ENCODE data around the gene LST1. TPM values are rescaled to one million over a fixed set of nuclear protein-coding genes. Genes with fewer than 3 reads are reported as not detected.

LST1 gene
- total RNA-seq, 1 experiment from 2014 or later: not detected

- no peaks in the 10 kb centered on the region for H3K27me3 ChIP-seq (ENCODE audit: control insufficient read depth, insufficient read depth, low read length)
- peaks cover 11% of the 10 kb centered on the region; the same call in 1 of the 2 replicates for H3K4me1 ChIP-seq (ENCODE audit: control insufficient read depth, insufficient read depth, low read length)
- intact Hi-C loops (cut with micrococcal nuclease; ENCODE audit: unreplicated experiment) (no loop called here), in situ Hi-C loops (cut with HindIII; ENCODE audit: low pct_unique_long_range_greater_than_20kb, low sequenced_read_pairs) (no loop called here)
- ATAC-seq: no peak
- H3K27ac ChIP-seq (ENCODE audit: low read length): no peak overlapping the region; the same call in 1 of the 2 replicates
- ChIA-PET CTCF (interaction anchor here (0.6 kb wide), 1 partner anchor 1880 kb away, joined by 3 read pairs; no protein-coding TSS in a partner anchor), POLR2A (no interaction called here)
- TF ChIP-seq POLR2AphosphoS5 (IDR thresholded peaks at IDR 0.05; ENCODE audit: low read depth, low read length) (no peak; the same call in 1 of the 2 replicates), REST (IDR thresholded peaks at IDR 0.05; ENCODE audit: insufficient read depth in 1 of 2, low read depth in 2 of 2, low read length in 1 of 2) (no peak), SIN3A (IDR thresholded peaks at IDR 0.05; ENCODE audit: borderline replicate concordance, insufficient read depth, low read depth, low read length) (no peak), CTCF (IDR thresholded peaks at IDR 0.05) (no peak), TCF7L2 (IDR thresholded peaks at IDR 0.05; ENCODE audit: low read depth, low read length) (no peak)
- no peak for DNase-seq (ENCODE audit: low read depth, low spot score)
- H3K9me3 ChIP-seq (ENCODE audit: control insufficient read depth, insufficient read depth, low read depth, low read length): no peaks in the 10 kb centered on the region
- H3K36me3 ChIP-seq (ENCODE audit: control insufficient read depth, insufficient read depth, low read length): peaks cover 39% of the 10 kb centered on the region
- H3K4me3 ChIP-seq (ENCODE audit: low read depth in 2 of 2, low read length in 2 of 2): no peak overlapping the region
- BruUV-seq (replicated peaks): no TSS peak
These were observed 47.4 kb downstream of the LST1 start for GRCh38 chr6:31633447-31633846.

GRCh38 chr6:31634131-31634530 lies 48.1 kb downstream of the LST1 start:
- ChIA-PET CTCF (interaction anchor here (0.6 kb wide), 1 partner anchor 1879 kb away, joined by 3 read pairs; no protein-coding TSS in a partner anchor), POLR2A (no interaction called here)
- TF ChIP-seq REST (IDR thresholded peaks at IDR 0.05; ENCODE audit: insufficient read depth in 1 of 2, low read depth in 2 of 2, low read length in 1 of 2) (no peak), TCF7L2 (IDR thresholded peaks at IDR 0.05; ENCODE audit: low read depth, low read length) (no peak), CTCF (IDR thresholded peaks at IDR 0.05) (no peak), POLR2AphosphoS5 (IDR thresholded peaks at IDR 0.05; ENCODE audit: low read depth, low read length) (no peak), SIN3A (IDR thresholded peaks at IDR 0.05; ENCODE audit: borderline replicate concordance, insufficient read depth, low read depth, low read length) (no peak)
- BruUV-seq (replicated peaks): no TSS peak
- Histone ChIP-seq H3K4me1 (ENCODE audit: control insufficient read depth, insufficient read depth, low read length) (peaks cover 11% of the 10 kb centered on the region; the same call in 1 of the 2 replicates), H3K36me3 (ENCODE audit: control insufficient read depth, insufficient read depth, low read length) (peaks cover 35% of the 10 kb centered on the region), H3K27ac (ENCODE audit: low read length) (0 out of 2 replicates have a peak overlapping the region, but pooled peaks have one; percentile 13), H3K27me3 (ENCODE audit: control insufficient read depth, insufficient read depth, low read length) (no peaks in the 10 kb centered on the region), H3K4me3 (ENCODE audit: low read depth in 2 of 2, low read length in 2 of 2) (no peak overlapping the region), H3K9me3 (ENCODE audit: control insufficient read depth, insufficient read depth, low read depth, low read length) (no peaks in the 10 kb centered on the region)
- in situ Hi-C loops (cut with HindIII; ENCODE audit: low pct_unique_long_range_greater_than_20kb, low sequenced_read_pairs): no loop called here
- ATAC-seq (no peak), DNase-seq (ENCODE audit: low read depth, low spot score) (no peak)
- intact Hi-C loops (cut with micrococcal nuclease; ENCODE audit: unreplicated experiment): no loop called here
